Type B pancreatic cell (in vitro differentiated cells): Measurements from ENCODE around the gene CCBE1. TPM values are rescaled to one million over a fixed set of nuclear protein-coding genes. Genes with fewer than 3 reads are reported as not detected.

ENCODE experiments used
- DNase-seq: peaks from one replicate; pipeline ENCODE4 v3.0.0; 2021; ENCODE audit warnings: mixed read lengths; ENCODE audit not compliant: unreplicated experiment; ENCODE audit errors: extremely low spot score
- H3K27ac Mint-ChIP-seq: 2 replicates; pipeline ENCODE4 v1.8.0; 2021; ENCODE audit warnings: mild to moderate bottlenecking, mixed read lengths
- H3K27me3 Mint-ChIP-seq: 2 replicates; pipeline ENCODE4 v1.8.0; 2021; ENCODE audit warnings: mixed read lengths
- H3K36me3 Mint-ChIP-seq: 2 replicates; pipeline ENCODE4 v1.8.0; 2021; ENCODE audit warnings: mixed read lengths
- H3K4me1 Mint-ChIP-seq: one replicate; pipeline ENCODE4 v1.8.0; 2021; ENCODE audit warnings: mixed read lengths; ENCODE audit not compliant: unreplicated experiment
- H3K4me3 Mint-ChIP-seq: 2 replicates; pipeline ENCODE4 v1.8.0; 2021; ENCODE audit warnings: mild to moderate bottlenecking, mixed read lengths
- H3K9me3 Mint-ChIP-seq: 2 replicates; pipeline ENCODE4 v1.8.0; 2021; ENCODE audit warnings: mixed read lengths
- CTCF ChIP-seq: fragments of 200-600 bp; sonication (generic); conservative IDR thresholded peaks from 2 replicates; pipeline ENCODE4 v1.5.0; 2021; ENCODE audit warnings: antibody characterized with exemption, mild to moderate bottlenecking
- total RNA-seq: library from RNA; stranded (reverse); gene quantifications from 2 replicates; pipeline ENCODE4 v1.2.1, GENCODE V29; 2021; ENCODE audit warnings: low replicate concordance

Gene CCBE1
- total RNA-seq, 1 donor from 2014 or later = 51.3 TPM

- Mint-ChIP-seq H3K27me3 (no peaks in the 10 kb centered on the region), H3K27ac (no peak overlapping the region), H3K36me3 (peaks cover 28% of the 10 kb centered on the region), H3K4me3 (no peak overlapping the region), H3K4me1 (peaks cover 23% of the 10 kb centered on the region), H3K9me3 (peaks cover 22% of the 10 kb centered on the region)
- TF ChIP-seq CTCF = no peak
- no peak for DNase-seq
These were observed 198.6 kb downstream of the CCBE1 start for GRCh38 chr18:59498506-59499086.

GRCh38 chr18:59492756-59493421 lies 204.3 kb downstream of the CCBE1 start:
- Mint-ChIP-seq H3K4me1 (peaks cover 9% of the 10 kb centered on the region), H3K9me3 (peaks cover 22% of the 10 kb centered on the region), H3K27ac (no peak overlapping the region), H3K4me3 (no peak overlapping the region), H3K27me3 (no peaks in the 10 kb centered on the region), H3K36me3 (peaks cover 19% of the 10 kb centered on the region)
- TF ChIP-seq CTCF = no peak
- DNase-seq = no peak

- TF ChIP-seq CTCF = no peak
- Mint-ChIP-seq H3K9me3 (peaks cover 14% of the 10 kb centered on the region), H3K36me3 (peaks cover 9% of the 10 kb centered on the region), H3K27me3 (peaks cover 3% of the 10 kb centered on the region), H3K4me1 (peaks cover 30% of the 10 kb centered on the region), H3K27ac (no peak overlapping the region), H3K4me3 (no peak overlapping the region)
- no peak for DNase-seq
These were observed 208.3 kb downstream of the CCBE1 start for GRCh38 chr18:59488899-59489298.

GRCh38 chr18:59485382-59485781 lies 211.8 kb downstream of the CCBE1 start:
- H3K4me3 Mint-ChIP-seq = no peak overlapping the region
- H3K9me3 Mint-ChIP-seq = no peaks in the 10 kb centered on the region
- DNase-seq = no peak
- H3K27me3 Mint-ChIP-seq = peaks cover 3% of the 10 kb centered on the region
- no peak overlapping the region for H3K27ac Mint-ChIP-seq
- no peak for TF ChIP-seq CTCF
- peaks cover 33% of the 10 kb centered on the region for H3K4me1 Mint-ChIP-seq
- H3K36me3 Mint-ChIP-seq = peaks cover 4% of the 10 kb centered on the region

- Mint-ChIP-seq H3K4me3 (no peak overlapping the region), H3K27ac (no peak overlapping the region), H3K4me1 (peaks cover 35% of the 10 kb centered on the region), H3K27me3 (peaks cover 3% of the 10 kb centered on the region), H3K36me3 (peaks cover 4% of the 10 kb centered on the region), H3K9me3 (no peaks in the 10 kb centered on the region)
- DNase-seq = no peak
- TF ChIP-seq CTCF = no peak
These were observed 212.5 kb downstream of the CCBE1 start for GRCh38 chr18:59484561-59485328.
